ENCODE data around the gene RAB40C.

GRCh38 chr16:591231-591630, 1.4 kb downstream of the RAB40C start:
- TF ChIP-seq, protein P1, sequence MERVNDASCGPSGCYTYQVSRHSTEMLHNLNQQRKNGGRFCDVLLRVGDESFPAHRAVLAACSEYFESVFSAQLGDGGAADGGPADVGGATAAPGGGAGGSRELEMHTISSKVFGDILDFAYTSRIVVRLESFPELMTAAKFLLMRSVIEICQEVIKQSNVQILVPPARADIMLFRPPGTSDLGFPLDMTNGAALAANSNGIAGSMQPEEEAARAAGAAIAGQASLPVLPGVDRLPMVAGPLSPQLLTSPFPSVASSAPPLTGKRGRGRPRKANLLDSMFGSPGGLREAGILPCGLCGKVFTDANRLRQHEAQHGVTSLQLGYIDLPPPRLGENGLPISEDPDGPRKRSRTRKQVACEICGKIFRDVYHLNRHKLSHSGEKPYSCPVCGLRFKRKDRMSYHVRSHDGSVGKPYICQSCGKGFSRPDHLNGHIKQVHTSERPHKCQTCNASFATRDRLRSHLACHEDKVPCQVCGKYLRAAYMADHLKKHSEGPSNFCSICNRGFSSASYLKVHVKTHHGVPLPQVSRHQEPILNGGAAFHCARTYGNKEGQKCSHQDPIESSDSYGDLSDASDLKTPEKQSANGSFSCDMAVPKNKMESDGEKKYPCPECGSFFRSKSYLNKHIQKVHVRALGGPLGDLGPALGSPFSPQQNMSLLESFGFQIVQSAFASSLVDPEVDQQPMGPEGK (CRISPR knock-in tag; IDR thresholded peaks at IDR 0.05; ENCODE audit: borderline replicate concordance), result no peak
- TF ChIP-seq ISL1 (CRISPR knock-in tag; IDR thresholded peaks at IDR 0.05) (no peak), ZFP30 (CRISPR knock-in tag; IDR thresholded peaks at IDR 0.05) (no peak), ZFP3 (CRISPR knock-in tag; IDR thresholded peaks at IDR 0.05) (no peak), CSRNP3 (CRISPR knock-in tag; IDR thresholded peaks at IDR 0.05) (no peak), OSR1 (CRISPR knock-in tag; IDR thresholded peaks at IDR 0.05) (no peak), CSDC2 (CRISPR knock-in tag; IDR thresholded peaks at IDR 0.05) (no peak), ZNF8 (CRISPR knock-in tag; IDR thresholded peaks at IDR 0.05) (no peak)
